HG02763 (cell line): ENCODE results near the gene TEAD3.

Source experiments
- ATAC-seq: cut with Tn5 transposase; IDR thresholded peaks from one replicate; pipeline ENCODE4 v1.9.1; 2021; ENCODE audit warnings: mild to moderate bottlenecking, moderate library complexity; ENCODE audit not compliant: unreplicated experiment

TEAD3 gene

DNA sequence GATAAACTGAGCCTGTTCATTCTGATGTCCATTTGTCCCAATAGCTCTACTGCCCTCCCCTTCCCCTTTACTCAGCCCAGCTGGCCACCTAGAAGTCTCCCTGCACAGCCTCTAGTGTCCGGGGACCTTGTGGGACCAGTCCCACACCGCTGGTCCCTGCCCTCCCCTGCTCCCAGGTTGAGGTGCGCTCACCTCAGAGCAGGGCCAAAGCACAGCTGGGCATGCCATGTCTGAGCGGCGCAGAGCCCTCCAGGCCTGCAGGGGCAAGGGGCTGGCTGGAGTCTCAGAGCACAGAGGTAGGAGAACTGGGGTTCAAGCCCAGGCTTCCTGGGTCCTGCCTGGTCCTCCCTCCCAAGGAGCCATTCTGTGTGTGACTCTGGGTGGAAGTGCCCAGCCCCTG, 69.4 kb downstream of the TEAD3 start:
- ATAC-seq, result no peak

GRCh38 chr6:35426074-35426473, 70.8 kb downstream of the TEAD3 start:
- ATAC-seq, result no peak

- no peak for ATAC-seq
Observed at GRCh38 chr6:35425284-35425683, 71.6 kb downstream of the TEAD3 start.
